DMS 273 (cell line): Measurements from ENCODE around the gene OPCML.

Experiments
- DNase-seq: peaks from one replicate; lab custom pipeline; 2025; ENCODE audit not compliant: unreplicated experiment; lab: John Stamatoyannopoulos, UW

The OPCML gene

DNA sequence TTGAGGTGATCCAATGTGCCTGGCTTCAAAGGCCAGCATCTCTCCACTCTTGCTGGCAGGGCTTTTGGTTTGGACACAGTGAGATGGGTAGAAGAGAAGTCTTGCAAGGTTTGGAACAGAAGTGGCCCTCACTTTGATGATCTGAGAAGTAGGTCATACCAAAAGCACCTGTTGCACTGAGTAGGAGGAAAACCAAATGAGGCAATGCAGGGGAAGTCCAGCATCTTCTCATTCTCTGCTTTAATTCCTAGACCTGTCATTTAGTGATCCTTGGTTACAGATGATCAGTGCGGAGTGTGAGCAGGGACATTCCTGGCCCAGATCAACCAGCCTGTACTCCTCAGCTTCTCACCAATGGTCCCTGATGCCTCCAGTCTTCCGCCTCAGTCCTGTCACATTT lies 990.5 kb downstream of the OPCML start:
- no peak for DNase-seq

DNA sequence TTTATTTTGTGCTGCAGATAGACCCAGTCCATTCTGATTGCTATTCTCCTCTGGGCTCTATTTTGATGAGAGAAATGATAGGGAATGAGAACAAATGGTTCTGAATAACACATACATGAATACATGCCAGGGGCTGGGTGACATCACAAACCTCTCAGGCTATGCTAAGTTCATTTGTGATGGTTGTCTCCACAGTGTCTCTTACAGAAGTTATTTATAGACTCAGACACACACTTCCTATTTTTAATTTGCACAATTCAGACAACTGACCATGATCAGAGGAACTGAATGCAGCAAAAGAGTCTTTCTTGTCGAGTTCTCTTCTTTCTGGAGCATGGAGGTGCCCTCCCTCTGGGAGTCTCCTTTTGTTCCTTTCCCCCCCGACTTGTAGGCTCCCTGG lies 991.7 kb downstream of the OPCML start:
- DNase-seq, result no peak

DNA sequence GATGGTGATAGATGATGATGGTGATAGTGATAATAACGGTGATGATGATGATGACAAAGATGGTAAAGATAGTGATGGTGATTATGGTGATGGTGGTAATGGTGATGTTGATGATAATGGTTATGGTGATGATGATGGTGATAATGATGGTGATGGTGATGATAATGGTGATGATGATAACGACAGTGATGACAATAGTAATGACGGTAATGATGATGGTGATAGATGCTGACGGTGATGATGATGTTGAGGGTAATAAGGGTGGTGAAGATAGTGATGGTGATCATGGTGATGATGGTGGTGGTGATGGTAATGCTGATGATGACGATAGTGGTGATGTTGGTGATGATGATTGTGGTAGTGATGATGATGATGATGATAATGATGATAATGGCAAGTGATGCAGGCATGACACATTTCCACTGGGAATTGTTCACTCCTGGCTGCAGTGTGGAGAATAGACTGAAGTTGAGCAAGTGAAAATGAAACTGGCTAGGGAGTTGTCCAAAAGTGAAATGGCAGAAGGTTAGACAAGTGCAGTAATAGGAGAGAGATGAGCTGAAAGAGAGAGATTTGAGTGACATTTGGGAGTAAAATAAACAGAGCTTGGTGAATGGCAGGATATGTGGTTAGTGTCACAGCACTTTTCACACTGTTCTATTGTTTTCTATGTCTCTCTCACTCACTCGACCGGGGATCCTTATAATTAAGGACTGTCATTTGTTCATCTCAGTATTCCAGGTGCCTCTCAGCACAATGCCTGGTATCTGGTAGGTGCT lies 992.5 kb downstream of the OPCML start:
- no peak for DNase-seq

DNA sequence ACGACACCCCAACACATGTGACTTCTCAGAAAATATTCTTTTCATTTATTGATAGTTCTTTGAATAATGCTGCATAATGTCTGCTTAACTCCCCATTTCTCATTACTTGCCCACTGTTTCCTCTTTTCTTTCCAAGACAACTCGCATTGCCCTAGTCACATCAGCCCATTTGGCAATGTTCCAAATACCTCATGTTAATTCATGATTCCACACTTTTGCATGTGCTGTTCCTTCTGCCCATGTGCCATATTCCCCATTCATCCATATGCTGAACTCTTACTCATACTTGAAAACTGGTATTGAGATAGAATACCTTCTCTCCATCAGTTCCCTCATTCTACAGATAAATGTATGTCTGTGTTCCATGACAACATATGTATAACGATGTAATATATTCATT lies 993.7 kb downstream of the OPCML start:
- no peak for DNase-seq

DNA sequence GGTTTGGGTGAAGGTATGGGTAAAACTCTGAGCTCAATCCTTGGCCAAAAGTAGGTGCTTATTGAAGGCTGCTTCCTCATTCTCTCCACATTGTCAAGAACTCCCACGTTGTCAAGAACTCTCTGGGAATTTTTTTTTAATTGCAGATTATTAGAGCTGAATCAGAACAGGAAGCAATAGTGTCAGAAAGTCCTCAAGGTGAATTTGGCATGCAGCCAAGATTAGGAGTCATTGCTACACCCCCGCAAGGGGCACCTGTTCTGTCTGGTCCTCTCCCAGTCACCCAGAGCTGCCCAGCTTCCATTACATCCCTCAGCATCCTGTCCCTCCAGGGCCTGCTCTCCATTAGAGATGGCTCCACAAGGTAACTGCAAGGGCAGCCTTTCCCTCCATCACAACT lies 996.5 kb downstream of the OPCML start:
- no peak for DNase-seq

DNA sequence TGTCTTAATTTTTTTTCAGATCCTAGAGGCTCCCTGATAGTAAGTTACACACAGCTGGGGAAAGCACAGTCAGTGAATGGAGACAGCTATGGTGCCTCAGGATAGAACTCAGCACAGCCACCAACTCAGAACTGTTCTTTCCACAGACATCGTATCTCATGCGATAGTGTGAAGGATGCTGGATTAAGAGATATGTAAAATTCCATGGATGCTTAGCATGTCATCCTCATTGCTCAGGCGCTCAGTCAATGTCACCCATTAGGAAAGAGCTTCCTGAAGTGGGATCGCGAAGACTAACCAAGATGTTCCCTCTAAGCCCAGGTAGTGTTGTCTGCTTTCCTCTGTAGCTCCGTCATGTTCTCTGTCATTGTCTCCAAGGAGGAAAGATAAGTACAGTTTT lies 1000.4 kb downstream of the OPCML start:
- DNase-seq, result no peak

DNA sequence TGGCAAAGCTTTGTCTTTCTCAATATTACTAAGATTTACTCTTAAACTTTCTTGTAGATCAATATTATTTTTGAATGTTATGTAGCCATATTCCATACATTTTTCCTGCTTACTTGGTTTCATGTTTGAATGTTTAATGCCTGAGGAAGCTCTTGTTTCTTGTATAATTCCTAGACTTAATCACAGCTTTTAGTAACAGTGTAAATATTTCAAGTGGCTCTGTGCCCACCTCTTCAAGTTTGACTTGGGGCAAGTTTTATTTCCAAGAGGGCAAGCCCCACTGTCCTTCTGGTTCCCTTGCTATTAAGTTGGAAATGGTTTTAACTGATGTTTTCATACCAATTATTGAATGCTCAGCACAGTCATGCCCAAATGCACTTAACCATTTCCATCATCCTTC lies 1004.1 kb downstream of the OPCML start:
- no peak for DNase-seq

DNA sequence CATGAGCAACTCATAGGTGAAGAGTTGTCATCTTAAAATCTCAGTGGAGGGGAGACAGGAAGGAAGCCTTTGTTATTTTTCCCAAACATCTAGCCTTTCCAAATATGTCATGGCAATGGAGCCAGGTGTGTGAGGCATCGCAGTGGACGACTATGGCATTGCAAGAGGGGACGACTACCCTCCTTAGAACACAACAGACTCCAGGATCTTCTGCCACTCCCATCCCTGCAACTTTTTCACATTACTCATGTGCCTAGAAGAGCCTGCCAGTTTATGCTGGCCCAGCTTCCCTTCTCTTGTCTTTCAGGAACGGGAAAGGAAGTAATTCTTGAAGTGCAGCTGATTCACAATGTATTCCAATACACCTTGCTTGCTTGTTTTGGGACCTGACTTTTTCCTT lies 1008.4 kb downstream of the OPCML start:
- no peak for DNase-seq

DNA sequence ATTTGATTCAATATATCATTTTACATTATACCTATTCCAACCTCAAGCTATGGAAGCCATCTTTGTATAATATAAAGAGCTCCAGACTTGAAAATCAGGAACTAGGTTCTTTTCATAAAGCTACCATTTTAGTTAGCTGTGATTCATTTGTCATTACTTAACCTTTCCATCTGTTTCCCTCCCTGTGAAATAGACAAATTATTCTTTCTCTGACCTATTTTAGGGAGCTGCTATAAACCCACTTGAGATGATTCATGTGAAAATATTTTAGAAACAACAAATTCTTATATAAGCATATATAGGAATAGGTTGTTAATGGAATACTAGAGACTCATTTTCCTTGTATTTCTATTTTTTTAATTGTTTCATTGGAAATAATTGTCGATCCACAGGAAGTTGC lies 1012.1 kb downstream of the OPCML start:
- DNase-seq, result no peak

DNA sequence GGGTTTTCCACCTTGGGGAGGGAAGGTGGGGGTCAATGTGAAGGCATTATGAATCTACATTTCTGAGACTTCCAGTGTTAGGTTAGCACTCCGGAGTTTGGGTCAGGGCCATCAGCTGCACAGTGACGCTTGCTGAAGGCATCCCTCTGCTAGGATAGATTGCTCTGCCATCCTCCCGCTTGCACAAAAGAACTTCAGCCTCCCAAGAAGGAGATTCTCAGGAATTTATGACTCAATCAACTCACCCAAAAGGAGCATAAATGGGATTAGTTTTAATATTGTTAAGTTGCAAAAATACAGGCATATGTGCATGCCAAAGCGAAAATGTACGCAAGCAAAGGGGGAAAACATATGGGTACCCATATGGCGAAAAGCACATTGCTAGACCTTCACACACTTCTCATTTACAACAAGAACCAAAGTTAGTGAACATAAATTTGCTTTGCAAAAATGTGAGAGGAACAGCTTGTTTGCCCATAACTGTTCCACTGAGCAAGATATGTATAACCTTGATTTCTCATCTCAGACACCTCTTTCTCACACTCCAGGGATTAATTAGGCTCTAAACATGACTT lies 1013.0 kb downstream of the OPCML start:
- peak; percentile 0 for DNase-seq

DNA sequence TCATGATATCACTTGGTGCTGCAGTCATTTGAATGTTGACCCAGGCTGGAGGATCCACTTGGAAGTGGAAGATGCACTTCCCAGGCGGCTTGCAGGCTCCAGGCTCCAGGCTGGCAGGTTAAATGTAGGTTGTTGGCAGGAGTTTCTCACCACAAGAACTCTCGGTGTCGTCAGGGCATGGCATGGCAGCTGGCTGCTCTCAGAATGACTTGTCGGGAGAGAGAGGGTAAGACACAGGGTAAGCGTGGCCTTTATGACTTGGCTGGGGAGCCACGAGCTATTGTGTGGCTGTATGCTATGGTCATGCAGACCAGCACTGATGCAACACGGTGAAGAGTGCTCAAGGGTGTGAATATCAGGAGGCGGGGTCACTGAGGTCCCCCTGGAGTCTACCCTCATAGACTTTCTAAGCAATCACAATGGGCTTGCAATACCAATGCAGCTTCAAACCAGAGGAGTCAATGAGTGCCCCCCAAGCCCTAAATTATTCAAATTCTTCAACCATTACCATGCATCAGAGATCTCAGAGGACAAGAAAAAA lies 1027.7 kb downstream of the OPCML start:
- DNase-seq, result no peak

DNA sequence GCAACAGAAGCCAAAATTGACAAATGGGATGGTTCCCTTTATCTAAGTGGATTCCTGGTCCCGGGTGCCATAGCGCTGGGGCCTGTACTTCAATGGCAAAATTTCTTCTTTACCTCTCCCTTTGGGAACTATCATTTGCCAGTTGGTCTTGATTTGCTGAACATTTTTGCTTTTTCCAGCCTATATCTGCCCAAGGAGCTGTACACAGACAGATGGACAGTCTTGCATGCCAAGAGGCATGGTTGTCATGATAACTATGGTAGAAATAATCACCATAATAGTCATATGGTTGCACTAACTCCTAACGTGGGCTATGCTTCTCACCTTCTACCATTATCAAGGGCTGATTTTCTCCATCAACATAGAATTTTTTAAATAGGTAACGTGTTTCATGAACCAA lies 1030.9 kb downstream of the OPCML start:
- no peak for DNase-seq

DNA sequence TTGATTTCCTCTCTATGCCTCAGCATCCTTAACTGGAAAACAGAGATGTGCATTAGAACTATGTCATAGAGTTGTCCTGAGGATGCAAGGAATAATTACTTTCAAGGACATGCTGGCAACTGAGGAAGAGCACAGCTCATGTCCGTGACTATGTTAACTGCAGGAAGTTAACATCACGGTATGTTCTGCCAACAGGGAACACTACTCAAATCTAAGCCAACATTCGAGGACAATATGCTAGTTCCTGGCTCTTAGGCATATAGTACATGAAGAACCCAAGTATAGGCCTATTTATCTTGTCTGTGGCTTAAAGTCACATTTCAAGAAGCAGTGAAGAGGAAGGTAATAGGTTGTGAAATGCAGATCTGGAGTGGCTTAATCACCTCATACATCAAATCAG lies 1032.6 kb downstream of the OPCML start:
- DNase-seq, result no peak

DNA sequence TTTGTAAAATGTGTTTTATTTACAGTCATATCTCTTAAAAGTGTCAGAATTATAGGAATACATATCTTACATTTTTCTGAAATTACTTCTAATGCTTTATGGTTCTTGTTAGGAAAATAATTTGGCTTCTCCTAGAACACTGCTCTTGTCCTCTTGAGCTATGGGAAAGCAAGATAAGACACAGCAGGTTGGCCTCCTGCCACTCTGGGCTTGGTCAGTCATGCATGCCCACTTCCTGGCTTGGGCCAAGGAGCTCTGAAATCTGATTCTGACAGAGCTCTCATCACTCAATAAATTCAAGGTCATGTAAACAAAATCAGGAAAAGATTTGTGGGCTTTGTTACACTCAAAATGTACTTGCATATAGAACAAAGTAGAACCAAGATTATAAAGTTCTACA lies 1036.0 kb downstream of the OPCML start:
- no peak for DNase-seq

DNA sequence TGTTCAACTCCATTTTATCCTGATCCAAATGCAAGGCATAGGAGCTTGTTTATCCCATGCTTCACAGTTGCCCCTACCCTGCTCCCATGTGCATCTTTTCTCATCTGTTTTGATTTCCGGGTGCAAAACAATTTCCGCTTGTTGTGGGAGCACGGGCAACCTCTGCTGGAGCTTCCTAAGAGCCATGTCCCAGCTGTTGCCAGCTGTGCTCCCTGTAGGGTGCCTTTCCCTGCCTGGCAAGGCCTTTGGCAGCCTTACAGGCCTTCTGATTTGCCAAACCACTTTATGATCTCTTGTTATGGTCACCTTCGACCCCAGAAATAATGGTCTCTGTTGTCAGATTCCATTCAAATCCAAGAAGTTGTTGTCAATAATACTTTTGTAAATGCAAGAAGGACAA lies 1038.5 kb downstream of the OPCML start:
- no peak for DNase-seq

DNA sequence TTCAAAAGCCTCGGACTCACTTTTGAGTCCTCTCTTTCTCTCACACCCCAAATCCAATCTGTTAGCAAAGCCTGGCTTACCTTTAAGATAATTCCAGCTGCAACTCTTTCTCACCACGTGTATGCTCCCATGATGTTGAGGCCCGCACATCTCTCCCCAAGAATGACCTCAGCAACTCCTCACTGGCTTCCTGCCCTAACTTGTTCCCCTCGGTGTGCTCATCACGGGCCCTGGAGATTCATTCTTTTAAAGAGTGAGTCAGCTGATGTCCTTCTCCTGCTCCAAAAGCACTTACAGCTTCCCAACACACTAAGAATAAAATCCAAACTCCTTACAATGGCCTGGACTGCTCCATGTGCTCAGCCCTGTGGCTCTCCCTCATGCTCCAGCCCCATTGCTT lies 1041.3 kb downstream of the OPCML start:
- DNase-seq, result no peak

DNA sequence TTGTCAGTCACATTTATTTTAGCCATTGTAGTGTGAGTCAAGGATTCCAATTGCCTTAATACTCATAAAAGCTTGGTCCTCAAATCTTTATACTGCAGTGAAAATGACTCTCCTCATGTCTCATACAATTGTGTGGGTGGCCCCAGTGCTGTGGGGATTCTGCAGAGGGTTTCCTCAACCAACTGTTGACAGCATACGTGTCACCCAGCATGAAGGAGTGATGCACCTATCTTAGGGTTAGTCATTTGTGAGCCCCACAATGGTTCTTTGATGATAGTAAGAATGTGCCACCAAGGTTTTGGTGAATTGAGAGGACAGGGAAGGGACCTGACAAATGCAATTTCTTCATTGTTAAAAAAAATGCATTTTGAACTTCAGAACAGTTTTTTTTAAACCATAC lies 1046.2 kb downstream of the OPCML start:
- DNase-seq, result no peak

DNA sequence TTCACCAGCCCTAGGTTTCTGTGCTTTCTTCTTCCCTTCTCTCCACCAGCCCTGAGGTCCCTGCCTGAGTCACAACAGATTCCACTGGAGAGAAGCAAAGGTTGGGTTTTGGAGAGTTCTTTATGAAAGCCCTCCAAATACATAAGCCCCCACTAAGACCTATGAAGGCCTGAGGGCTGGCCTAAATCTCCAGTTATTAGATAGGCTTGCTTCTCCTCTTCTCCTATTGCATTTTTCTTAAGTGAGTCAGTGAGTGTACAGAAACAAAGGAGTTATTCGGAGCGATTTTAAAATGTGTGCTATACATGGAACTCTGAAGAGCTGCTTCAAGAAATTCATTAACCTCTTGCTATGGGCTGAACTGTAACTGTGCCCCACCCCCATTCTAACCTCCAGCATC lies 1057.3 kb downstream of the OPCML start:
- no peak for DNase-seq

DNA sequence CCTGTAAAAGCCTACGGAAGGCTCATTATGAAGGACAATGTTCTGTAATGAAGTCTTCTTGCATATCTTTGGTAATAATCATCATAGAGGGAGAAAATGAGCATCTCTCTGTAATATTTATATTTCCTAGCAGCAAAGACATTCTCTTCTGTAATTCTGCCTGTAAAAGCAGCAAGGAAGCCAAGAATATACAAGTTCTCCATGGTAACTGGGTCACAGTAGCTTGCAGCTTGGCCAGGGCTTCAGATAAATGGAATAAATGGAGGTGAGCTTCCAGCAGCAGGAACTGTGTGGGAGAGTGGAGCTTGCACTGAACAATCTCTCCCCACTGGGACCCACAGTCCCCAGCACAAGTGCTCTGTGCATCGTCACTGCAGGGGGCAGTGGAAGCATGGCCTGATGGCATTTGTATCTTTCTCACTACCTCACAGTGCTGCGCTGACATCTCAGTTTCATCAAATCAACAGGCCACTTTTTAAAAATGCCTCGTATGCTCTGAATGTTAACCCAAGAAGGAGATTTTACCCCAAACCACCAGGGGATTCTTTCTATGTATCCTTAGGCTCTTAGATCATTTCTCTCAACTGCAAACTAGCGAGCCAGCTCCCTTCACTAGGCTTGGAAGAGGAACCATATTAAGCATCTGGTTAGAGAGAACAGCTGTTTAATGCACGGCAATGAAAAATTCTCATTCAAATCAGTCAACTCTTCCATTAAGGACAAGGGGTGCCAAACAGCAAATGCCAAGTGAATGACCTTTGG lies 1059.7 kb downstream of the OPCML start:
- DNase-seq, result no peak

DNA sequence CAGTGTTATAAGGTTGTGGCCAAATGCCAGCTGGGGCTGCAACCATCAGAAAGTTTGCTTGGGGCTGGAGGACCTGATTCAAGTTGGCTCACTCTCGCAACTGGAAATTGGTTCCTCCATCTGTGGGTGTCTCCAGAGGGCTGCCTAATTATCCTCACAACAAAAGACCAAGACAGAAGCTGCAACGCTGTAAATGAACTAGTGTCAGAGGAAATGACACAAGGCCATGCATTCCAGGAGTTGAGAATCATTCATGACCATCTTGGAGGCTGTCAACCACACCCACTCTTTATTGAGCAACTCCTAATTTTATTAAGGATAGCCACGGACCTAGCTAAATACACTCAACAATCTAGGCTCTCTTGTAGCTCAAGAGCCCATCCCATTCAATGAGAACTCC lies 1060.8 kb downstream of the OPCML start:
- no peak for DNase-seq

DNA sequence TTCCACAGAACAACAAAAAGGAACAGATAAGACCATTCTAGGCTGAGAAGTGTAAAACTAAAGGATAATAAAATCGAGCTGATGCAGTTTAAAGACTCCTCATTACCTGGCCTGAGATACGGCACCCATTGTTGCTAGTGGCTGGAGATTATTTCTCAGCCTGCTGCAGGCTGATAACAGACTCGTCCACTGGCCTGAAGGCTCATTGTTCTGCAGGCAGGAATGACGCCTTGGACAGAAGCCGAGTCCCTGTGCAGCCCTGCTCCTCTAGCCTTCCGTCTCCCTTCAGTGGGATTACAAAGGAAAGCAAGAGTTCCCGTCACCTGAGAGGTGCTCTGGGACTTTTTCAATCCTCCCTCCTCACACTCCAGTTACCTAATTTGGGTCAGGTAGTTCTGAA lies 1065.3 kb downstream of the OPCML start:
- DNase-seq, result no peak

DNA sequence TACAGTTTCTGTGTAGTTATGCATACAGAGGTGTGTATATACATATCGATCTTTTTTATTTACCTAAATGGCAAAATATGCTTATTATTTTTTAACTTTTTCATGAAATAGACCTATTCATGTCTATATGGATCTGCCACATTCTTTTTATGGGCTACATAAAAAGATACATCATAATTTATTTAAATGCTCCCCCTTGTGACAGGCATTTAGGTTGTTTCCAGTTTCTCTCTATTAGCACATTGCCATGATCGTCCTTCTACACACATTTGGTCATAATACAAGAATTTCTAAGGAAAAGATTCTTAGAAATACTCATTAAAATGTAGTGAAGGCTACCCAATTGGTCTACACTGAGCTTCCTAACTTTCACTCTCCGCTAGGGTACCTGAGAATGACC lies 1067.4 kb downstream of the OPCML start:
- DNase-seq, result no peak
